Activated naive CD8-positive, alpha-beta T cell treated with anti-CD3 and anti-CD28 coated beads for 36 hours (primary cell): ENCODE measurements around the gene NR4A3. TPM values are rescaled to one million over a fixed set of nuclear protein-coding genes. Genes with fewer than 3 reads are reported as not detected.

ENCODE experiments used
- DNase-seq: peaks from one replicate; pipeline ENCODE4 v3.0.0; 2021
- H3K27ac Mint-ChIP-seq: one replicate; pipeline ENCODE4 v1.8.0; 2022; ENCODE audit warnings: mild to moderate bottlenecking, moderate library complexity, mixed read lengths
- H3K27me3 Mint-ChIP-seq: one replicate; pipeline ENCODE4 v1.8.0; 2022; ENCODE audit warnings: mild to moderate bottlenecking, mixed read lengths
- H3K36me3 Mint-ChIP-seq: one replicate; pipeline ENCODE4 v1.8.0; 2021; ENCODE audit warnings: mild to moderate bottlenecking, mixed read lengths
- H3K4me1 Mint-ChIP-seq: one replicate; pipeline ENCODE4 v1.8.0; 2021; ENCODE audit warnings: mixed read lengths
- H3K4me3 Mint-ChIP-seq: one replicate; pipeline ENCODE4 v1.8.0; 2022; ENCODE audit warnings: mild to moderate bottlenecking, moderate library complexity, mixed read lengths
- H3K9me3 Mint-ChIP-seq: one replicate; pipeline ENCODE4 v1.8.0; 2022; ENCODE audit warnings: mixed read lengths
- total RNA-seq, 2 experiments: library from RNA; stranded (reverse); gene quantifications; one replicate each; pipeline ENCODE4 v1.2.3, GENCODE V29; 2021

Gene NR4A3
- total RNA-seq, 2 experiments from 2014 or later = 35.7 to 36.9 TPM

GRCh38 chr9:99807956-99808355 lies 13.7 kb upstream of the NR4A3 start:
- no peak overlapping the region for H3K4me3 Mint-ChIP-seq
- peaks cover 12% of the 10 kb centered on the region for H3K36me3 Mint-ChIP-seq
- no peak overlapping the region for H3K27ac Mint-ChIP-seq
- peaks cover 41% of the 10 kb centered on the region for H3K4me1 Mint-ChIP-seq
- no peaks in the 10 kb centered on the region for H3K27me3 Mint-ChIP-seq
- no peak for DNase-seq
- no peaks in the 10 kb centered on the region for H3K9me3 Mint-ChIP-seq

GRCh38 chr9:99808454-99808853 lies 13.2 kb upstream of the NR4A3 start:
- H3K27ac Mint-ChIP-seq = no peak overlapping the region
- no peak overlapping the region for H3K4me3 Mint-ChIP-seq
- H3K27me3 Mint-ChIP-seq = no peaks in the 10 kb centered on the region
- no peaks in the 10 kb centered on the region for H3K9me3 Mint-ChIP-seq
- peaks cover 41% of the 10 kb centered on the region for H3K4me1 Mint-ChIP-seq
- no peak for DNase-seq
- peaks cover 12% of the 10 kb centered on the region for H3K36me3 Mint-ChIP-seq

GRCh38 chr9:99809586-99810319 lies 11.9 kb upstream of the NR4A3 start:
- H3K27me3 Mint-ChIP-seq = no peaks in the 10 kb centered on the region
- H3K9me3 Mint-ChIP-seq = no peaks in the 10 kb centered on the region
- peaks cover 12% of the 10 kb centered on the region for H3K36me3 Mint-ChIP-seq
- peaks cover 41% of the 10 kb centered on the region for H3K4me1 Mint-ChIP-seq
- H3K27ac Mint-ChIP-seq = no peak overlapping the region
- no peak overlapping the region for H3K4me3 Mint-ChIP-seq
- no peak for DNase-seq

GRCh38 chr9:99811172-99811571 lies 10.5 kb upstream of the NR4A3 start:
- Mint-ChIP-seq H3K4me3 (no peak overlapping the region), H3K27ac (no peak overlapping the region), H3K9me3 (no peaks in the 10 kb centered on the region), H3K4me1 (peaks cover 53% of the 10 kb centered on the region), H3K27me3 (no peaks in the 10 kb centered on the region), H3K36me3 (peaks cover 12% of the 10 kb centered on the region)
- no peak for DNase-seq

GRCh38 chr9:99811598-99812383 lies 9.9 kb upstream of the NR4A3 start:
- no peak for DNase-seq
- Mint-ChIP-seq H3K27ac (peak overlapping the region; percentile 22), H3K4me1 (peaks cover 57% of the 10 kb centered on the region), H3K27me3 (no peaks in the 10 kb centered on the region), H3K4me3 (no peak overlapping the region), H3K9me3 (no peaks in the 10 kb centered on the region), H3K36me3 (peaks cover 12% of the 10 kb centered on the region)

GRCh38 chr9:99813739-99814138 lies 7.9 kb upstream of the NR4A3 start:
- Mint-ChIP-seq H3K36me3 (peaks cover 7% of the 10 kb centered on the region), H3K27me3 (no peaks in the 10 kb centered on the region), H3K4me3 (no peak overlapping the region), H3K9me3 (no peaks in the 10 kb centered on the region), H3K4me1 (peaks cover 63% of the 10 kb centered on the region), H3K27ac (no peak overlapping the region)
- no peak for DNase-seq

GRCh38 chr9:99814359-99814758 lies 7.3 kb upstream of the NR4A3 start:
- no peaks in the 10 kb centered on the region for H3K9me3 Mint-ChIP-seq
- peaks cover 62% of the 10 kb centered on the region for H3K4me1 Mint-ChIP-seq
- H3K36me3 Mint-ChIP-seq = peaks cover 2% of the 10 kb centered on the region
- no peaks in the 10 kb centered on the region for H3K27me3 Mint-ChIP-seq
- H3K27ac Mint-ChIP-seq = no peak overlapping the region
- H3K4me3 Mint-ChIP-seq = no peak overlapping the region
- DNase-seq = no peak

- DNase-seq = no peak
- Mint-ChIP-seq H3K27ac (no peak overlapping the region), H3K4me3 (no peak overlapping the region), H3K4me1 (peaks cover 58% of the 10 kb centered on the region), H3K9me3 (no peaks in the 10 kb centered on the region), H3K36me3 (no peaks in the 10 kb centered on the region), H3K27me3 (no peaks in the 10 kb centered on the region)
Measured at GRCh38 chr9:99816392-99816791, 5.3 kb upstream of the NR4A3 start.

GRCh38 chr9:99818500-99818899 lies 3.2 kb upstream of the NR4A3 start:
- no peaks in the 10 kb centered on the region for H3K27me3 Mint-ChIP-seq
- H3K27ac Mint-ChIP-seq = peak overlapping the region; percentile 98
- peaks cover 3% of the 10 kb centered on the region for H3K36me3 Mint-ChIP-seq

GRCh38 chr9:99819123-99819855 lies 2.4 kb upstream of the NR4A3 start:
- peaks cover 6% of the 10 kb centered on the region for H3K36me3 Mint-ChIP-seq
- H3K27me3 Mint-ChIP-seq = no peaks in the 10 kb centered on the region
- peak overlapping the region; percentile 96 for H3K4me3 Mint-ChIP-seq
- peaks cover 48% of the 10 kb centered on the region for H3K4me1 Mint-ChIP-seq
- no peaks in the 10 kb centered on the region for H3K9me3 Mint-ChIP-seq
- DNase-seq = peak; percentile 97
- H3K27ac Mint-ChIP-seq = peak overlapping the region; percentile 98

More at GRCh38 chr9:99818500-99818899, 3.2 kb upstream of the NR4A3 start:
- Mint-ChIP-seq H3K4me1 (peaks cover 51% of the 10 kb centered on the region), H3K4me3 (peak overlapping the region; percentile 96), H3K9me3 (no peaks in the 10 kb centered on the region)
- DNase-seq = no peak

GRCh38 chr9:99819856-99820684 lies 1.6 kb upstream of the NR4A3 start:
- peak; percentile 93 for DNase-seq
- Mint-ChIP-seq H3K27ac (peak overlapping the region; percentile 98), H3K36me3 (peaks cover 12% of the 10 kb centered on the region), H3K27me3 (no peaks in the 10 kb centered on the region), H3K4me1 (peaks cover 48% of the 10 kb centered on the region), H3K9me3 (no peaks in the 10 kb centered on the region), H3K4me3 (peak overlapping the region; percentile 96)

- peak overlapping the region; percentile 96 for H3K4me3 Mint-ChIP-seq
- H3K4me1 Mint-ChIP-seq = peaks cover 48% of the 10 kb centered on the region
- H3K9me3 Mint-ChIP-seq = no peaks in the 10 kb centered on the region
- H3K27me3 Mint-ChIP-seq = peaks cover 4% of the 10 kb centered on the region
- DNase-seq = peak; percentile 73
- peaks cover 20% of the 10 kb centered on the region for H3K36me3 Mint-ChIP-seq
- H3K27ac Mint-ChIP-seq = peak overlapping the region; percentile 98
Measured at GRCh38 chr9:99820685-99821395, 845 bp upstream of the NR4A3 start.

GRCh38 chr9:99822109-99822805 lies 572 bp downstream of the NR4A3 start:
- peaks cover 50% of the 10 kb centered on the region for H3K4me1 Mint-ChIP-seq
- peak overlapping the region; percentile 98 for H3K27ac Mint-ChIP-seq
- H3K4me3 Mint-ChIP-seq = peak overlapping the region; percentile 96
- peaks cover 4% of the 10 kb centered on the region for H3K27me3 Mint-ChIP-seq
- DNase-seq = peak; percentile 67
- peaks cover 33% of the 10 kb centered on the region for H3K36me3 Mint-ChIP-seq
- H3K9me3 Mint-ChIP-seq = no peaks in the 10 kb centered on the region
